GM23248 (cell line): ENCODE results near the gene SSR3.

Experiments
- EZH2 ChIP-seq: fragments of 200-600 bp; sonication (generic); IDR thresholded peaks from 2 replicates; pipeline ENCODE4 v1.6.1; 2018; ENCODE audit warnings: antibody characterized with exemption, mild to moderate bottlenecking; ENCODE audit not compliant: insufficient read depth, poor library complexity, severe bottlenecking
- EZH2phosphoT487 ChIP-seq: fragments of 200-600 bp; sonication (generic); IDR thresholded peaks from 2 replicates; pipeline ENCODE4 v1.6.1; 2018; ENCODE audit warnings: antibody characterized with exemption, moderate library complexity, mild to moderate bottlenecking, low read depth; ENCODE audit not compliant: insufficient read depth

GRCh38 chr3:156600834-156601233 is 45.9 kb upstream of the SSR3 start:
- TF ChIP-seq EZH2 (no peak), EZH2phosphoT487 (no peak)
